GM23248 (cell line): ENCODE data around the gene ABCA12.

Experiments
- EZH2 ChIP-seq: fragments of 200-600 bp; sonication (generic); IDR thresholded peaks from 2 replicates; pipeline ENCODE4 v1.6.1; 2018; ENCODE audit warnings: antibody characterized with exemption, mild to moderate bottlenecking; ENCODE audit not compliant: insufficient read depth, poor library complexity, severe bottlenecking
- EZH2phosphoT487 ChIP-seq: fragments of 200-600 bp; sonication (generic); IDR thresholded peaks from 2 replicates; pipeline ENCODE4 v1.6.1; 2018; ENCODE audit warnings: antibody characterized with exemption, moderate library complexity, mild to moderate bottlenecking, low read depth; ENCODE audit not compliant: insufficient read depth

DNA sequence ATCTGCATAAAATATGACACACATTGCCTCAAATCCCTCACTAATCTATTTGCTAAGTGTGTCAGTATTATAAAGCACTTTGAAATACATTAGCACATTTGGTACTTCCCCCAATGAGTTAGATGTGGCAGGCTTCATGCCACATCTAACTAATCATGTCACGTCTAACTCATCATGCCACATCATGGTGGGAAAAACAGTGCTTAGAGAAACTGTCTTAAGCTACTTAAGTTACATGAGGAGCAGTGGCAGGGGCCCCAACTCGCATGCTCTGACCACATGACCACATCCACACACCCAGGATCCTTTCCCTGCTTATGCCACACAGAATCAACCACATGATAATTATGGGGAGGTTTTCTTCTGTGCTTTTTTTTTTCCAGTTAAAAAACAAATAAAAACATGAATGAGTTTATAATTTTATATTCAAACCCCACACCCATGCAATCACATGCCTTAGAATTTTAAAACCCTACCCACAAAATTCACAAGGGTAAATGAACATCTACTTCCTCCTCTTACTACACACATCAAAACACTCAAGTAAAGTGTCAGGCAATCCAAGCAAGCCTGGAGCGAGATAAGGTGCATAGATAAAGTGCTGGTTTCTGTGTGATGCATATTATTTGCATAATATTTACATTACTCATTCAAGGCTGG is 1.6 kb downstream of the ABCA12 start:
- no peak for TF ChIP-seq EZH2
- no peak for TF ChIP-seq EZH2phosphoT487
